ENCODE data around the gene FGD5.

DNA sequence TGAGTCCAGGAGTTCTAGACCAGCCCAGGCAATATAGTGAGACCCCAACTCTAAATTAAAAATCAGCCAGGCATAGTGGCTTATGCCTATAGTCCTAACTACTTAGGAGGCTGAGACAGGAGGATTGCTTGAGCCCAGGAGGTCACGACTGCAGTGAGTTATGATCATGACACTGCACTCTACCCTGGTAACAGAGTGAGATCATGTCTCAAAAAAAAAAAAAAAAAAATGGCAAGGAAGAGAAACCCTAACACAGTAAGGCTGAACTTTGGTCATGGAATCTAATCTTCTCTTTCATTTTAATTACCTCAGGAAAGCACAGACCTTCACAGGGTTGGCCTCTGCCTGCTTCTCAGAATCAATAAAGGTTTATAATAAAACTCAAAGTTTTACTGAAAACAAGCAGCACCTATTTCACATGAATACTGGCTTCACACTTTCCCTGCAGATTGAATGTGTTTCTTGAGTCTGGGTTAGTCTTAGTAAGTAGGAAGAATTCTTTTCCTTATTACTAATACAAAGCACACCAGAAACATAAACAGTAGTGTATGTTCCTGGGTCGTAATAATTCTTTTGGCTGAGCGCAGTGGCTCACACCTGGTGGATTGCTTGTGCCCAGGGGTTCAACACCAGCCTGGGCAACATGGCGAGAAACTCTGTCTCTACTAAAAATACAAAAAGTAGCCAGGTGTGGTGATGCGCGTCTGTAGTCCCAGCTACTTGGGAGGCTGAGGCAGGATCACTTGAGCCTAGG lies 117.0 kb downstream of the FGD5 start:
- TF ChIP-seq, protein P1, sequence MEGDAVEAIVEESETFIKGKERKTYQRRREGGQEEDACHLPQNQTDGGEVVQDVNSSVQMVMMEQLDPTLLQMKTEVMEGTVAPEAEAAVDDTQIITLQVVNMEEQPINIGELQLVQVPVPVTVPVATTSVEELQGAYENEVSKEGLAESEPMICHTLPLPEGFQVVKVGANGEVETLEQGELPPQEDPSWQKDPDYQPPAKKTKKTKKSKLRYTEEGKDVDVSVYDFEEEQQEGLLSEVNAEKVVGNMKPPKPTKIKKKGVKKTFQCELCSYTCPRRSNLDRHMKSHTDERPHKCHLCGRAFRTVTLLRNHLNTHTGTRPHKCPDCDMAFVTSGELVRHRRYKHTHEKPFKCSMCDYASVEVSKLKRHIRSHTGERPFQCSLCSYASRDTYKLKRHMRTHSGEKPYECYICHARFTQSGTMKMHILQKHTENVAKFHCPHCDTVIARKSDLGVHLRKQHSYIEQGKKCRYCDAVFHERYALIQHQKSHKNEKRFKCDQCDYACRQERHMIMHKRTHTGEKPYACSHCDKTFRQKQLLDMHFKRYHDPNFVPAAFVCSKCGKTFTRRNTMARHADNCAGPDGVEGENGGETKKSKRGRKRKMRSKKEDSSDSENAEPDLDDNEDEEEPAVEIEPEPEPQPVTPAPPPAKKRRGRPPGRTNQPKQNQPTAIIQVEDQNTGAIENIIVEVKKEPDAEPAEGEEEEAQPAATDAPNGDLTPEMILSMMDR (optimal IDR thresholded peaks at IDR 0.05 in 1 of 3, IDR thresholded peaks at IDR 0.05 in 1 of 3, conservative IDR thresholded peaks at IDR 0.05 in 1 of 3; ENCODE audit: extremely low read depth in 1 of 3, insufficient read depth in 2 of 3, low read length in 3 of 3): no peak
- TF ChIP-seq EZH2 (IDR thresholded peaks at IDR 0.05; ENCODE audit: low read length): no peak

All from keratinocyte (primary cell).